AG09319 (cell line): ENCODE results near the gene QRFP.

Experiments used
- DNase-seq: peaks from one replicate; pipeline ENCODE4 v3.0.0-alpha.2; 2010; ENCODE audit warnings: low read depth; ENCODE audit errors: extremely low read depth
- CTCF ChIP-seq: IDR thresholded peaks from 2 replicates; pipeline ENCODE4 v1.5.1; 2011; ENCODE audit warnings: low read depth, mild to moderate bottlenecking, inconsistent platforms, low read length, moderate library complexity

Gene QRFP

GRCh38 chr9:130931508-130932254 lies 35.1 kb upstream of the QRFP start:
- no peak for TF ChIP-seq CTCF
- DNase-seq: no peak

- no peak for DNase-seq
- TF ChIP-seq CTCF: no peak
Measured at GRCh38 chr9:130930804-130931349, 34.3 kb upstream of the QRFP start.

GRCh38 chr9:130930132-130930803 lies 33.7 kb upstream of the QRFP start:
- no peak for DNase-seq
- no peak for TF ChIP-seq CTCF

GRCh38 chr9:130929571-130930038 lies 33.0 kb upstream of the QRFP start:
- no peak for TF ChIP-seq CTCF

GRCh38 chr9:130927995-130928900 lies 31.6 kb upstream of the QRFP start:
- DNase-seq: no peak
- no peak for TF ChIP-seq CTCF

More at GRCh38 chr9:130929571-130930038, 33.0 kb upstream of the QRFP start:
- no peak for DNase-seq

GRCh38 chr9:130927338-130927737 lies 30.7 kb upstream of the QRFP start:
- TF ChIP-seq CTCF: no peak
- no peak for DNase-seq
